Esophagus squamous epithelium (tissue), 4 donors: ENCODE data around the gene CD55.

Experiments used
- CTCF ChIP-seq, 6 experiments: fragments of 450-650 bp in 4 of 6; fragments of 200-600 bp in 2 of 6; sonication (generic) in 2 of 6; IDR thresholded peaks; one replicate each; pipeline ENCODE4 v1.5.1; 2016 to 2019; ENCODE audit warnings: antibody characterized with exemption in 6 of 6, mild to moderate bottlenecking in 4 of 6, moderate library complexity in 4 of 6
- POLR2A ChIP-seq, 4 donors: fragments of 450-650 bp; IDR thresholded peaks; one replicate each; pipeline ENCODE4 v1.6.1; 2017; ENCODE audit warnings: antibody characterized with exemption in 4 of 4, mild to moderate bottlenecking in 4 of 4, moderate library complexity in 3 of 4

- TF ChIP-seq POLR2A (IDR thresholded peaks at IDR 0.05) (no peak), CTCF (IDR thresholded peaks at IDR 0.05) (no peak)
These were observed 44.5 kb downstream of the CD55 start for GRCh38 chr1:207366022-207366421.
